ENCODE results near the gene GMDS. TPM values are rescaled to one million over a fixed set of nuclear protein-coding genes. Genes with fewer than 3 reads are reported as not detected.

Gene GMDS
- total RNA-seq, 1 experiment from 2014 or later = 31.1 TPM

GRCh38 chr6:1795910-1796309 is 449.5 kb downstream of the GMDS start:
- no peaks in the 10 kb centered on the region for H3K27me3 ChIP-seq (replicated peaks; ENCODE audit: control insufficient read depth, insufficient read depth, low read length)
- no peaks in the 10 kb centered on the region for H3K36me3 ChIP-seq (ENCODE audit: control insufficient read depth, insufficient read depth, low read length)
- peaks cover 8% of the 10 kb centered on the region for H3K4me1 Mint-ChIP-seq (ENCODE audit: low read depth, unreplicated experiment)
- no peaks in the 10 kb centered on the region for H3K9me3 ChIP-seq
- H3K4me3 Mint-ChIP-seq (ENCODE audit: unreplicated experiment) = no peak overlapping the region
- H3K36me3 Mint-ChIP-seq (ENCODE audit: insufficient read depth, unreplicated experiment) = no peaks in the 10 kb centered on the region
- H3K27ac Mint-ChIP-seq (ENCODE audit: unreplicated experiment) = no peak overlapping the region
- intact Hi-C loops (cut with micrococcal nuclease; ENCODE audit: unreplicated experiment) = loop anchor here (10.0 kb wide), 1 partner anchor 191 kb away; the partner anchor contains the start of gene FOXC1
- DNase-seq = no peak
- H3K4me3 ChIP-seq (ENCODE audit: low read depth, low read length) = no peak overlapping the region
- TF ChIP-seq, protein P1, sequence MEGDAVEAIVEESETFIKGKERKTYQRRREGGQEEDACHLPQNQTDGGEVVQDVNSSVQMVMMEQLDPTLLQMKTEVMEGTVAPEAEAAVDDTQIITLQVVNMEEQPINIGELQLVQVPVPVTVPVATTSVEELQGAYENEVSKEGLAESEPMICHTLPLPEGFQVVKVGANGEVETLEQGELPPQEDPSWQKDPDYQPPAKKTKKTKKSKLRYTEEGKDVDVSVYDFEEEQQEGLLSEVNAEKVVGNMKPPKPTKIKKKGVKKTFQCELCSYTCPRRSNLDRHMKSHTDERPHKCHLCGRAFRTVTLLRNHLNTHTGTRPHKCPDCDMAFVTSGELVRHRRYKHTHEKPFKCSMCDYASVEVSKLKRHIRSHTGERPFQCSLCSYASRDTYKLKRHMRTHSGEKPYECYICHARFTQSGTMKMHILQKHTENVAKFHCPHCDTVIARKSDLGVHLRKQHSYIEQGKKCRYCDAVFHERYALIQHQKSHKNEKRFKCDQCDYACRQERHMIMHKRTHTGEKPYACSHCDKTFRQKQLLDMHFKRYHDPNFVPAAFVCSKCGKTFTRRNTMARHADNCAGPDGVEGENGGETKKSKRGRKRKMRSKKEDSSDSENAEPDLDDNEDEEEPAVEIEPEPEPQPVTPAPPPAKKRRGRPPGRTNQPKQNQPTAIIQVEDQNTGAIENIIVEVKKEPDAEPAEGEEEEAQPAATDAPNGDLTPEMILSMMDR (IDR thresholded peaks at IDR 0.05; ENCODE audit: insufficient read depth in 1 of 2, low read depth in 1 of 2, low read length in 1 of 2, severe bottlenecking in 1 of 2, unreplicated experiment in 1 of 2) = no peak
- H3K27me3 Mint-ChIP-seq (ENCODE audit: insufficient read depth, unreplicated experiment) = no peaks in the 10 kb centered on the region
- BruUV-seq (replicated peaks) = no TSS peak
- POLR2A ChIA-PET = no interaction called here
- peaks cover 30% of the 10 kb centered on the region for H3K4me1 ChIP-seq
- H3K9me3 Mint-ChIP-seq (ENCODE audit: unreplicated experiment) = no peaks in the 10 kb centered on the region
- CTCF ChIA-PET = no interaction called here

DNA sequence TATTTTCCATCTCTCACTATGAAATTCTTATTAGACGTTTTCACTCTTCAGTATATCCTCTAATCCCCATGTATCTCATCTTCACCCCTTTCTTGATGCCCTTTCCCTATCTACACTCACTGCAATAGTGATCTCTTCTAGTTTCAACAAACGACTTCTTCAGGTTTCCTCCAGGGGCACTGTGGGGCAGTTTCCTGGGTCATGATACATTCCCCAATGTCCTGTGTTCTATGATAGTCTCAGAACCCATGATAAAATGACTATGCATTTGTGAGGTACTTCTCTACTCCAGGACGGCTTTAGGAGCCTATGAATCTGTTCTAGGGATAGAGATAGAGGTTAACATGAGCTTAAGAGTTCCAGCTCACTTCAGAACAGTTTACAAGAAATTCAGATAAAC is 452.4 kb downstream of the GMDS start:
- no peaks in the 10 kb centered on the region for H3K36me3 ChIP-seq (ENCODE audit: control insufficient read depth, insufficient read depth, low read length)
- H3K27me3 Mint-ChIP-seq (ENCODE audit: insufficient read depth, unreplicated experiment) = no peaks in the 10 kb centered on the region
- H3K27me3 ChIP-seq (replicated peaks; ENCODE audit: control insufficient read depth, insufficient read depth, low read length) = no peaks in the 10 kb centered on the region
- no peak overlapping the region for H3K4me3 ChIP-seq (ENCODE audit: low read depth, low read length)
- TF ChIP-seq, protein P1 (IDR thresholded peaks at IDR 0.05; ENCODE audit: insufficient read depth in 1 of 2, low read depth in 1 of 2, low read length in 1 of 2, severe bottlenecking in 1 of 2, unreplicated experiment in 1 of 2) = peak; percentile 55 to 69
- ChIA-PET CTCF (no interaction called here), POLR2A (no interaction called here)
- no peak overlapping the region for H3K27ac Mint-ChIP-seq (ENCODE audit: unreplicated experiment)
- intact Hi-C loops (cut with micrococcal nuclease; ENCODE audit: unreplicated experiment) = loop anchor here (10.0 kb wide), 1 partner anchor 188 kb away; the partner anchor contains the start of gene FOXC1
- DNase-seq = peak in 1 of 2 experiments; percentile 58
- peaks cover 16% of the 10 kb centered on the region for H3K4me1 ChIP-seq
- H3K4me1 Mint-ChIP-seq (ENCODE audit: low read depth, unreplicated experiment) = peaks cover 3% of the 10 kb centered on the region
- H3K4me3 Mint-ChIP-seq (ENCODE audit: unreplicated experiment) = no peak overlapping the region
- no TSS peak for BruUV-seq (replicated peaks)
- H3K9me3 Mint-ChIP-seq (ENCODE audit: unreplicated experiment) = no peaks in the 10 kb centered on the region
- no peaks in the 10 kb centered on the region for H3K9me3 ChIP-seq
- H3K36me3 Mint-ChIP-seq (ENCODE audit: insufficient read depth, unreplicated experiment) = no peaks in the 10 kb centered on the region

GRCh38 chr6:1790684-1791083 is 454.7 kb downstream of the GMDS start:
- intact Hi-C loops (cut with micrococcal nuclease; ENCODE audit: unreplicated experiment) = loop anchor here (10.0 kb wide), 1 partner anchor 186 kb away; the partner anchor contains the start of gene FOXC1
- Mint-ChIP-seq H3K9me3 (ENCODE audit: unreplicated experiment) (no peaks in the 10 kb centered on the region), H3K27ac (ENCODE audit: unreplicated experiment) (no peak overlapping the region), H3K4me1 (ENCODE audit: low read depth, unreplicated experiment) (no peaks in the 10 kb centered on the region), H3K4me3 (ENCODE audit: unreplicated experiment) (no peak overlapping the region), H3K27me3 (ENCODE audit: insufficient read depth, unreplicated experiment) (no peaks in the 10 kb centered on the region), H3K36me3 (ENCODE audit: insufficient read depth, unreplicated experiment) (no peaks in the 10 kb centered on the region)
- CTCF ChIA-PET = no interaction called here
- POLR2A ChIA-PET = no interaction called here
- Histone ChIP-seq H3K4me1 (no peaks in the 10 kb centered on the region), H3K9me3 (no peaks in the 10 kb centered on the region), H3K4me3 (ENCODE audit: low read depth, low read length) (no peak overlapping the region), H3K27me3 (replicated peaks; ENCODE audit: control insufficient read depth, insufficient read depth, low read length) (no peaks in the 10 kb centered on the region), H3K36me3 (ENCODE audit: control insufficient read depth, insufficient read depth, low read length) (no peaks in the 10 kb centered on the region)
- TF ChIP-seq, protein P1 (IDR thresholded peaks at IDR 0.05; ENCODE audit: insufficient read depth in 1 of 2, low read depth in 1 of 2, low read length in 1 of 2, severe bottlenecking in 1 of 2, unreplicated experiment in 1 of 2) = no peak
- BruUV-seq (replicated peaks) = no TSS peak
- no peak for DNase-seq

Measured in Caco-2 (cell line).